Measurements from ENCODE around the gene DAAM1.

- no peak for TF ChIP-seq CTCF (IDR thresholded peaks at IDR 0.05)
- TF ChIP-seq POLR2A (IDR thresholded peaks at IDR 0.05): no peak
Measured at GRCh38 chr14:59251811-59252771, 63.6 kb downstream of the DAAM1 start.

All from thyroid gland (tissue), 4 donors.